Peyer's patch (tissue), 4 donors: ENCODE results near the gene FOXP2. TPM values are rescaled to one million over a fixed set of nuclear protein-coding genes. Genes with fewer than 3 reads are reported as not detected.

ENCODE experiments used
- DNase-seq, 3 donors: peaks; one replicate each; pipeline ENCODE4 v3.0.0-alpha.2; 2017 to 2019
- H3K27ac ChIP-seq, 4 donors: fragments of 200-600 bp; sonication (generic); one replicate each; pipeline ENCODE4 v1.5.1; 2016 to 2019
- H3K27me3 ChIP-seq, 2 donors: fragments of 200-600 bp; sonication (generic); one replicate each; pipeline ENCODE4 v1.5.1; 2019
- H3K36me3 ChIP-seq, 3 donors: fragments of 200-600 bp; sonication (generic); one replicate each; pipeline ENCODE4 v1.5.1; 2016 to 2019
- H3K4me1 ChIP-seq, 4 donors: fragments of 200-600 bp; sonication (generic); one replicate each; pipeline ENCODE4 v1.5.1; 2016 to 2019
- H3K4me3 ChIP-seq, 4 donors: fragments of 200-600 bp; sonication (generic); 1 replicate in 3 of 4; 2 replicates in 1 of 4; pipeline ENCODE4 v1.5.1; 2016 to 2019; ENCODE audit warnings: mild to moderate bottlenecking in 1 of 4
- H3K9me3 ChIP-seq, 4 donors: fragments of 200-600 bp; sonication (generic); one replicate each; pipeline ENCODE4 v1.5.1; 2016 to 2019; ENCODE audit warnings: mild to moderate bottlenecking in 1 of 4
- CTCF ChIP-seq, 6 experiments: fragments of 450-650 bp in 4 of 6; fragments of 200-600 bp in 2 of 6; sonication (generic) in 1 of 6; IDR thresholded peaks; one replicate each; pipeline ENCODE4 v1.5.1; 2017 to 2019; ENCODE audit warnings: antibody characterized with exemption in 6 of 6, mild to moderate bottlenecking in 3 of 6, moderate library complexity in 1 of 6
- POLR2A ChIP-seq, 2 donors: fragments of 450-650 bp; IDR thresholded peaks; one replicate each; pipeline ENCODE4 v1.5.1; 2017; ENCODE audit warnings: antibody characterized with exemption in 2 of 2, mild to moderate bottlenecking in 2 of 2, moderate library complexity in 2 of 2
- small RNA-seq, 2 donors: library from RNA; depleted of rRNA; stranded (forward); fragments of <200 nt; gene quantifications; one replicate each; pipeline ENCODE3, GENCODE V24; 2016
- total RNA-seq, 4 donors: library from RNA; depleted of rRNA; stranded (reverse); fragments of >200 nt; gene quantifications; one replicate each; pipeline ENCODE4 v1.1.0, GENCODE V29; 2016

The FOXP2 gene
- total RNA-seq, 4 donors from 2014 or later, result 10.5 to 46.2 (median 31.3) TPM

DNA sequence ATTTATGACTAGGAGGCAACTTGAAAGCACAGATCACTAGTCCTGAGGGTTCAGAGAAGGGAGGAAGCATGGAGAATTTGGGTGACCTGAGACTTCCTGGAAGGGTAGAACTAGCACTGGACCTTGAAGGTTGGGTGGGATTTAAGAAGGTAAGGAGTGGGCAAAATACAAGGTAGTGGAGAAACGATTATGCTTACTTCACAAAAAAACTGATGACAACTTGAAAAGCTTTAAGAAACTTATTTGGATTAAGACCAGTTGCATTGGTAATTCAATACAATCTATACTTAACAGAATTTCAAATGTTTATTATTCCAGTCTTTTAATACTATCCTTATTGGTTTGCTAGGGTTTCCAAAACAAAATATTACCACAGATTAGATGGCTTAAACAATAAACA lies 308.7 kb downstream of the FOXP2 start:
- TF ChIP-seq POLR2A (IDR thresholded peaks at IDR 0.05) (no peak), CTCF (IDR thresholded peaks at IDR 0.05) (no peak)
- DNase-seq, result no peak
- H3K4me1 ChIP-seq, result no peaks in the 10 kb centered on the region

DNA sequence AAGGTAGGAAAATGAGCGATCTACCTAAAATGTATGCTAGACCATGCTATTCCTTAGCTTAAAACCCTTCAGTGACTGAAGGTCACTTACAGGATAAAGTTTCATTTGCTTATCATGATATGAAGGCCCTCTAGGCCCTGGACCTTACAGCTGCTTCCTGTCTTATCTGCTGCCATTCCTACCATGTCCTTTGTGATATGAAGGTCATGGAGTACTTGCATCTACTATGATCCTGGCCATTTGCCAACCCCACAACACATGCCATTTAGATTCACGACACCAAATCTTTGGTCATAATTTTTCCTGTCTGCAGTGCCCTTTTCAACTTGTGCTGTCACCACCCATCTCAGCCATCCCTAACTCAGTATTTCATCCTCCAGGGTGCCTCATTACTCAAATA lies 325.5 kb downstream of the FOXP2 start:
- H3K9me3 ChIP-seq, result no peaks in the 10 kb centered on the region
- TF ChIP-seq POLR2A (IDR thresholded peaks at IDR 0.05) (no peak), CTCF (IDR thresholded peaks at IDR 0.05) (no peak)
- DNase-seq, result no peak
- H3K4me3 ChIP-seq, result no peak overlapping the region
- H3K4me1 ChIP-seq, result no peaks in the 10 kb centered on the region
- no peak overlapping the region for H3K27ac ChIP-seq
- H3K36me3 ChIP-seq, result no peaks in the 10 kb centered on the region
- H3K27me3 ChIP-seq, result no peaks in the 10 kb centered on the region

More for the DNA sequence above, 308.7 kb downstream of the FOXP2 start:
- Histone ChIP-seq H3K4me3 (no peak overlapping the region), H3K27ac (no peak overlapping the region), H3K27me3 (no peaks in the 10 kb centered on the region), H3K36me3 (no peaks in the 10 kb centered on the region), H3K9me3 (no peaks in the 10 kb centered on the region)

GRCh38 chr7:114740941-114741340 lies 326.3 kb downstream of the FOXP2 start:
- no peak for DNase-seq
- Histone ChIP-seq H3K36me3 (no peaks in the 10 kb centered on the region), H3K27me3 (no peaks in the 10 kb centered on the region), H3K4me1 (no peaks in the 10 kb centered on the region), H3K4me3 (no peak overlapping the region), H3K27ac (no peak overlapping the region), H3K9me3 (no peaks in the 10 kb centered on the region)
- TF ChIP-seq POLR2A (IDR thresholded peaks at IDR 0.05) (no peak), CTCF (IDR thresholded peaks at IDR 0.05) (no peak)

GRCh38 chr7:114741911-114742310 lies 327.3 kb downstream of the FOXP2 start:
- Histone ChIP-seq H3K36me3 (no peaks in the 10 kb centered on the region), H3K27me3 (no peaks in the 10 kb centered on the region), H3K27ac (no peak overlapping the region), H3K9me3 (no peaks in the 10 kb centered on the region), H3K4me3 (no peak overlapping the region), H3K4me1 (no peaks in the 10 kb centered on the region)
- no peak for DNase-seq
- TF ChIP-seq POLR2A (IDR thresholded peaks at IDR 0.05) (no peak), CTCF (IDR thresholded peaks at IDR 0.05) (no peak)

Small RNAs within 50 kb of the gene (small RNA-seq; reads per million reads assigned to genes)
- gene MIR3666 (0 reads per million in 2 donors), gene RNA5SP238 (0 reads per million in 2 donors)
